Measurements from ENCODE around the gene AOC3.

The AOC3 gene

GRCh38 chr17:42841975-42842685 is 8.9 kb upstream of the AOC3 start:
- Histone ChIP-seq H3K23ac (ENCODE audit: low read length) (no peak overlapping the region), H4K91ac (ENCODE audit: low read depth, low read length) (no peak overlapping the region), H3K4me2 (ENCODE audit: low read length) (no peak overlapping the region), H2BK5ac (ENCODE audit: low read depth, low read length, poor library complexity) (no peak overlapping the region), H3K14ac (ENCODE audit: low read length) (no peak overlapping the region), H3K18ac (ENCODE audit: low read length) (no peak overlapping the region), H2BK12ac (ENCODE audit: low read length) (no peak overlapping the region), H3K27ac (ENCODE audit: low read depth, low read length) (no peak overlapping the region), H3K36me3 (ENCODE audit: control insufficient read depth in 1 of 2, insufficient read depth in 2 of 2, low read length in 2 of 2) (peaks cover 51 to 70% of the 10 kb centered on the region in 2 experiments), H2AK5ac (ENCODE audit: low read length) (no peak overlapping the region), H3K4me1 (ENCODE audit: control insufficient read depth in 1 of 2, insufficient read depth in 2 of 2, low read length in 2 of 2) (no peaks in the 10 kb centered on the region), H4K8ac (ENCODE audit: low read depth, low read length) (no peak overlapping the region), H3K9me3 (ENCODE audit: insufficient read depth, low read depth, low read length) (no peaks in the 10 kb centered on the region), H3K4me3 (ENCODE audit: low read depth, low read length) (no peak overlapping the region), H4K12ac (ENCODE audit: low read depth, low read length) (no peak overlapping the region), H2AFZ (ENCODE audit: insufficient read depth, low read length, poor library complexity) (no peak overlapping the region), H3K27me3 (ENCODE audit: insufficient read depth, low read length) (no peaks in the 10 kb centered on the region), H2BK120ac (ENCODE audit: insufficient read depth, low read length, poor library complexity) (no peak overlapping the region), H3K79me2 (ENCODE audit: control insufficient read depth, insufficient read depth, low read length, poor library complexity) (no peaks in the 10 kb centered on the region), H3K4ac (ENCODE audit: low read depth, low read length) (no peak overlapping the region), H3K9ac (ENCODE audit: low read length) (no peak overlapping the region), H3K79me1 (ENCODE audit: low read length) (no peaks in the 10 kb centered on the region)
- DNase-seq, result no peak
- no CpG with 5 or more reads among the region's 11 CpGs for WGBS (ENCODE audit: extremely low coverage, insufficient coverage, insufficient read length)

DNA sequence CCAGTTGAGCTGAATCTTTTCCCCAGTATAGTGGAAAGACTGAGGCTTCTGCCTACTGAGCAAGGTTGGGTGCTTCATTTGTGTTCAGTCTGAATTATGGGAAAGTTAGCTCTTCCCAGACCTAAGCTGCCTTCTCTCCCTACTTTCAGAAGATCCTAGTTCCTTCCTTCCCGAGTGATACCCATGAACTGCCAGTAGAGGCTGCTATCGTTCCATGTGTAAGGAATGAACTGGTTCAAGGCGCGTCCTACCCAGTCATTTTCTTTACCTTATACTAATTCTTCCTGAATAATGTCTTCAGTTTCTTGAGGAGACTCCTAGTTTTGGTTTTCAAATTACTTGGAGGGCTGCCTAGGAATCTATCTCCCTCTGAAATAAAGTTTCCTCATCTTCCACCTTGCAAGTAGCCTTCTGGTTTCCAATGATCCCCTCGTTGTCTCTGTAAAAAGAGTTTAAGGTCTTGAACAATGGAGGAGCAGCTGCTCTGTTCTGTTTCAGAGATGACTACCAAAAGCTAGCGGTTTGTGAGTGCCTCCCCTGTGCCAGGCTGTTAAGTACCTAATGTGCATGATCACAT is 7.6 kb upstream of the AOC3 start:
- no peak overlapping the region for H4K91ac ChIP-seq (ENCODE audit: low read depth, low read length)
- no peak overlapping the region for H3K4me2 ChIP-seq (ENCODE audit: low read length)
- peaks cover 42 to 57% of the 10 kb centered on the region in 2 experiments for H3K36me3 ChIP-seq (ENCODE audit: control insufficient read depth in 1 of 2, insufficient read depth in 2 of 2, low read length in 2 of 2)
- H3K14ac ChIP-seq (ENCODE audit: low read length), result no peak overlapping the region
- WGBS (ENCODE audit: extremely low coverage, insufficient coverage, insufficient read length), result no CpG with 5 or more reads among the region's 6 CpGs
- no peak overlapping the region for H2BK120ac ChIP-seq (ENCODE audit: insufficient read depth, low read length, poor library complexity)
- H3K9me3 ChIP-seq (ENCODE audit: insufficient read depth, low read depth, low read length), result no peaks in the 10 kb centered on the region
- no peak overlapping the region for H3K9ac ChIP-seq (ENCODE audit: low read length)
- no peak overlapping the region for H3K18ac ChIP-seq (ENCODE audit: low read length)
- no peak overlapping the region for H3K4ac ChIP-seq (ENCODE audit: low read depth, low read length)
- no peak overlapping the region for H2AK5ac ChIP-seq (ENCODE audit: low read length)
- no peaks in the 10 kb centered on the region for H3K79me1 ChIP-seq (ENCODE audit: low read length)
- no peaks in the 10 kb centered on the region for H3K79me2 ChIP-seq (ENCODE audit: control insufficient read depth, insufficient read depth, low read length, poor library complexity)
- no peak overlapping the region for H3K4me3 ChIP-seq (ENCODE audit: low read depth, low read length)
- no peak overlapping the region for H2AFZ ChIP-seq (ENCODE audit: insufficient read depth, low read length, poor library complexity)
- H2BK5ac ChIP-seq (ENCODE audit: low read depth, low read length, poor library complexity), result no peak overlapping the region
- no peaks in the 10 kb centered on the region for H3K4me1 ChIP-seq (ENCODE audit: control insufficient read depth in 1 of 2, insufficient read depth in 2 of 2, low read length in 2 of 2)
- H3K23ac ChIP-seq (ENCODE audit: low read length), result no peak overlapping the region
- H3K27ac ChIP-seq (ENCODE audit: low read depth, low read length), result no peak overlapping the region
- peak; percentile 39 to 72 for DNase-seq
- no peak overlapping the region for H2BK12ac ChIP-seq (ENCODE audit: low read length)
- no peak overlapping the region for H4K12ac ChIP-seq (ENCODE audit: low read depth, low read length)
- H3K27me3 ChIP-seq (ENCODE audit: insufficient read depth, low read length), result no peaks in the 10 kb centered on the region
- H4K8ac ChIP-seq (ENCODE audit: low read depth, low read length), result no peak overlapping the region

GRCh38 chr17:42844271-42844670 is 6.7 kb upstream of the AOC3 start, which contains the start of gene AOC2:
AOC2 (plus strand) TSS chr17:42844580; CDS start chr17:42844627, 47 bp downstream.
- no peaks in the 10 kb centered on the region for H3K27me3 ChIP-seq (ENCODE audit: insufficient read depth, low read length)
- no peak within 1 kb of the TSS for H2AK5ac ChIP-seq (ENCODE audit: low read length)
- WGBS (ENCODE audit: extremely low coverage, insufficient coverage, insufficient read length), result no CpG with 5 or more reads among the region's 4 CpGs
- H3K14ac ChIP-seq (ENCODE audit: low read length), result no peak within 1 kb of the TSS
- no peak within 1 kb of the TSS for H2BK120ac ChIP-seq (ENCODE audit: insufficient read depth, low read length, poor library complexity)
- no peak within 1 kb of the TSS for H3K27ac ChIP-seq (ENCODE audit: low read depth, low read length)
- H4K91ac ChIP-seq (ENCODE audit: low read depth, low read length), result no peak within 1 kb of the TSS
- no peak within 1 kb of the TSS for H3K4me2 ChIP-seq (ENCODE audit: low read length)
- no peak within 1 kb of the TSS for H3K23ac ChIP-seq (ENCODE audit: low read length)
- H2BK5ac ChIP-seq (ENCODE audit: low read depth, low read length, poor library complexity), result no peak within 1 kb of the TSS
- H3K4me3 ChIP-seq (ENCODE audit: low read depth, low read length), result no peak within 1 kb of the TSS
- no peaks in the 10 kb centered on the region for H3K4me1 ChIP-seq (ENCODE audit: control insufficient read depth in 1 of 2, insufficient read depth in 2 of 2, low read length in 2 of 2)
- H2AFZ ChIP-seq (ENCODE audit: insufficient read depth, low read length, poor library complexity), result no peak within 1 kb of the TSS
- no peak within 1 kb of the TSS for H3K9ac ChIP-seq (ENCODE audit: low read length)
- no peaks in the 10 kb centered on the region for H3K79me1 ChIP-seq (ENCODE audit: low read length)
- H3K79me2 ChIP-seq (ENCODE audit: control insufficient read depth, insufficient read depth, low read length, poor library complexity), result no peaks in the 10 kb centered on the region
- H4K12ac ChIP-seq (ENCODE audit: low read depth, low read length), result no peak within 1 kb of the TSS
- no peak for DNase-seq
- H2BK12ac ChIP-seq (ENCODE audit: low read length), result no peak within 1 kb of the TSS
- H3K9me3 ChIP-seq (ENCODE audit: insufficient read depth, low read depth, low read length), result no peaks in the 10 kb centered on the region
- H3K36me3 ChIP-seq (ENCODE audit: control insufficient read depth in 1 of 2, insufficient read depth in 2 of 2, low read length in 2 of 2), result peaks cover 37 to 49% of the 10 kb centered on the region in 2 experiments
- no peak within 1 kb of the TSS for H3K4ac ChIP-seq (ENCODE audit: low read depth, low read length)
- H3K18ac ChIP-seq (ENCODE audit: low read length), result no peak within 1 kb of the TSS
- no peak within 1 kb of the TSS for H4K8ac ChIP-seq (ENCODE audit: low read depth, low read length)

DNA sequence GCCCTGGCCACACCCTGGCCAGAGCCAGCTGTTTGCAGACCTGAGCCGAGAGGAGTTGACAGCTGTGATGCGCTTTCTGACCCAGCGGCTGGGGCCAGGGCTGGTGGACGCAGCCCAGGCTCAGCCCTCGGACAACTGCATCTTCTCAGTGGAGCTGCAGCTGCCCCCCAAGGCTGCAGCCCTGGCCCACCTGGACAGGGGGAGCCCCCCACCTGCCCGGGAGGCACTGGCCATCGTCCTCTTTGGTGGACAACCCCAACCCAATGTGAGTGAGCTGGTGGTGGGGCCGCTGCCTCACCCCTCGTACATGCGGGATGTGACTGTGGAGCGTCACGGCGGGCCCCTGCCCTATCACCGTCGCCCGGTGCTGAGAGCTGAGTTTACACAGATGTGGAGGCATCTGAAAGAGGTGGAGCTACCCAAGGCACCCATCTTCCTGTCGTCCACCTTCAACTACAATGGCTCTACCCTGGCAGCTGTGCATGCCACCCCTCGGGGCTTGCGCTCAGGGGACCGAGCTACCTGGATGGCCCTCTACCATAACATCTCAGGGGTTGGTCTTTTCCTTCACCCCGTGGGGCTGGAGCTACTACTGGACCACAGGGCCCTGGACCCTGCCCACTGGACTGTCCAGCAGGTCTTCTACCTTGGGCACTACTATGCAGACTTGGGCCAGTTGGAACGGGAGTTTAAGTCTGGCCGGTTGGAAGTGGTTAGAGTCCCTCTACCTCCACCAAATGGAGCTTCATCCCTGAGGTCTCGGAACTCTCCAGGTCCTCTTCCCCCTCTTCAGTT is 6.0 kb upstream of the AOC3 start:
- Histone ChIP-seq H3K36me3 (ENCODE audit: control insufficient read depth in 1 of 2, insufficient read depth in 2 of 2, low read length in 2 of 2) (peaks cover 37 to 45% of the 10 kb centered on the region in 2 experiments), H2BK12ac (ENCODE audit: low read length) (no peak overlapping the region), H2AK5ac (ENCODE audit: low read length) (no peak overlapping the region), H3K4me1 (ENCODE audit: control insufficient read depth in 1 of 2, insufficient read depth in 2 of 2, low read length in 2 of 2) (no peaks in the 10 kb centered on the region), H3K9me3 (ENCODE audit: insufficient read depth, low read depth, low read length) (no peaks in the 10 kb centered on the region), H3K14ac (ENCODE audit: low read length) (no peak overlapping the region), H3K18ac (ENCODE audit: low read length) (no peak overlapping the region), H3K4me3 (ENCODE audit: low read depth, low read length) (no peak overlapping the region), H2AFZ (ENCODE audit: insufficient read depth, low read length, poor library complexity) (no peak overlapping the region), H3K79me1 (ENCODE audit: low read length) (no peaks in the 10 kb centered on the region), H4K12ac (ENCODE audit: low read depth, low read length) (no peak overlapping the region), H3K27me3 (ENCODE audit: insufficient read depth, low read length) (no peaks in the 10 kb centered on the region), H3K27ac (ENCODE audit: low read depth, low read length) (no peak overlapping the region), H3K4me2 (ENCODE audit: low read length) (no peak overlapping the region), H3K23ac (ENCODE audit: low read length) (no peak overlapping the region), H2BK5ac (ENCODE audit: low read depth, low read length, poor library complexity) (no peak overlapping the region), H2BK120ac (ENCODE audit: insufficient read depth, low read length, poor library complexity) (no peak overlapping the region), H3K9ac (ENCODE audit: low read length) (no peak overlapping the region), H3K79me2 (ENCODE audit: control insufficient read depth, insufficient read depth, low read length, poor library complexity) (no peaks in the 10 kb centered on the region), H4K91ac (ENCODE audit: low read depth, low read length) (no peak overlapping the region), H4K8ac (ENCODE audit: low read depth, low read length) (no peak overlapping the region), H3K4ac (ENCODE audit: low read depth, low read length) (no peak overlapping the region)
- no CpG with 5 or more reads among the region's 24 CpGs for WGBS (ENCODE audit: extremely low coverage, insufficient coverage, insufficient read length)
- DNase-seq, result no peak
